ENCODE data around the gene TERF2IP.

TERF2IP gene

DNA sequence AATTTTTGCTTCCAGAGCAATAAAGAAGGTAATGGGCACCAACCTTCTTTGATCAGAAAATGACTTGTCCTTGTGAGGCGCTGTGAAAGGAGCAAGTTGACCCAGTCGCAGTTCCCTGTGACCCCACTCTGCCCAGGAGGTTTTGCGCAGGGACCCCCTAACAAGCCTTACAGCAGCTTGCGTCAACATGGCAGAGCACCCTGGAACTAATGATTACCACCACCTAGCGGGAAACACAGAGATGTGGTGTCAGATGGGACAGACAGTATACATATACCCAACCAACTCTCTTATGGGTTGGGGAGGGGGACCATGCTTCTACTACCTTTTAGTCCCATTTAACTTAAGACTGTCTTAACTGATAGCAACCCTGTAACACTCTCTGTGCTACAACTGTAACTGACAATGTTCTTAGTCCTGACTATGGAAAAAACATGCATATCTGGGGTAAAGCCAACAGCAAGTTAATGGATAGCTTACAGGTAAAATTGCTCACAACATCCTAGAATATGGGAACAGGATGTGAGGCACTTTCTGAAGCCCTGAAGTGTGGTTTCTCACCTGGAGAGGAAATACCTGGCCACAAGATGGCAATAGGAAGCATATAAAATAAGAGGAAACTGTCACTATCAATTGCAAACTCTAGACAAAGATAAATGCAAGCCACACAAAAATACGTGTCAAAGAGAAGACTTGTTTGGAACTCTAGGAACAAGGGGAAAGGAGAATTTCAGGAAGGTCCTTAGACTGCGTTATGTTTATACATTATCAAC lies 3.1 kb upstream of the TERF2IP start:
- DNase-seq, result no peak

DNA sequence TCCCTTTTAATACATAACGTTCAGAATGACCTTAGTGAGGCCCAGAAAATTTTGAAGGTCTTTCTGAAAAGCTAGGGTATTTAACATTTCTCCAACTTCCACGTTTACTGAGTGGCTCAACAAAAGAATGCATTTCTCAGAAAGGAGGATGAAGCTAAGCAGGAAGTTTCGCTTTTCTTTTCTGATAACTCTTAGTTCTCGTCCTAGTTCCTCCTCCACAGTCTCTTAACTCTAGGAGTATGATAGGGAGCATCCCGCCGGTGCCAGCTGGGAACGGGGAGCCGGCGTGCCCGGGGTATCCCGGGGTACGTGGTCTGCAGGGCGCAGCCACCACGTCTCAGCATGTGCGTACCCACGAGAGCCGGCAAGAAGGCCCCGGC lies 471 bp upstream of the TERF2IP start:
- DNase-seq, result no peak

DNA sequence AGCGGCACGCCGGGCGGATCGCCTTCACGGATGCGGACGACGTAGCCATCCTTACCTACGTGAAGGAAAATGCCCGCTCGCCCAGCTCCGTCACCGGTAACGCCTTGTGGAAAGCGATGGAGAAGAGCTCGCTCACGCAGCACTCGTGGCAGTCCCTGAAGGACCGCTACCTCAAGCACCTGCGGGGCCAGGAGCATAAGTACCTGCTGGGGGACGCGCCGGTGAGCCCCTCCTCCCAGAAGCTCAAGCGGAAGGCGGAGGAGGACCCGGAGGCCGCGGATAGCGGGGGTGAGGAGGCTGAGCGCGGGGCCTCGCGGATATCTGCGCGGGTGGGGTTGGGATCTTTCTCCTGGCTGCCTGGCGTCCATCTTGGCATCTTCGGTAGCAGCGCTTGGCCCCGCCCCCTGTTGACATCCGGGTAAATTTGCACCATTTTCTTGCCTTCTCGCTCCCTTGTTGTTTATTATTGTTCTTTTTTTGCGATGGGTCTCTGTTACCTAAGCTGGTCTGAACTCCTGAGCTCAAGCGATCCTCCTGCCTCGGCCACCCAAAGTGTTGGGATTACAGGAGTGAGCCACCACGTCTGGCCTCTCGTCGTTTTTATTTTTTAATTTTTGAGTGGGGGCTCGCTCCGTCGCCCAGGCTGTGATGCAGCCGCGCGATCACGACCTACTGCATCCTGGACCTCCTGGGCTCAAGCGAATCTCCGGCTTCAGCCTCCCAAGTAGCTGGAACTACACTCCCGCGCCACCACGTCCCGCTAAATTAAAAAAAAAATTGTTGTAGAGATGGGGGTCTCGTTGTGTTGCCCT lies 898 bp downstream of the TERF2IP start:
- DNase-seq, result peak; percentile 92

DNA sequence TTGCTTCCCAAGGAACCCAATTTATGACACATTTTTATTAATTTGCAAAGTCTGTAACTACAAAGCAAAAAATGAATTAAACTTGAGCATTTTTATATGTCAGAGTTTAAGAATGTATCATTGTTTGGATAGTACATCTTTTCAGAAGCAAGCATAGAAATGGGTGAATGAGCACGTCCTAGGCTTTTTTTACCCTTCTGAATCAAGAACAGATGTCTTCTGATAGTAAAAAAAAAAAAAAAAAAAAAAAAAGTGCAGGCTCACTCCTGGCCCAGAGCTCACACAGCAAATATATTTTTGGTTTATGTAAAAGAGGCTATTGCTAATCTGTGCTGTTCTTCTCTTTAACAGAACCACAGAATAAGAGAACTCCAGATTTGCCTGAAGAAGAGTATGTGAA lies 6.3 kb downstream of the TERF2IP start:
- no peak for DNase-seq

DNA sequence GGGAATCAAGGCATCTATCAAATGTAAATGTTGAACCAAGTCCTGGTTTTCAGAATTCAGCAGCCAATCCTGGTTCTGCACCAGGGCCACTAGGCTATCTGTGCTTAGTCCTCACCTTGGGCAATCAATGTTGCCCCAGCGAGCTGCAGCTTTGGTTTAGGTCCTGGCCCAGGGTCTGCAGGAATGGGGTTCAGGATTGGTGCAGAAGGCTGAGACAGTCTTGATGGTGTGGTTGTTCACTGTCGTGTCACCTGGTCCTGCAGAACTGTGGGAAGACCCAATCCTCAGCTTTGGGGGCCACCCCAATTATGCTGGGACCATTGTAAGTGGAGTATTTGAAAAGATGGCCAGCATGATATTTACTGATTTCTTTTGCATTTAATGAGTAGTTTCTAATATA lies 10.6 kb downstream of the TERF2IP start:
- no peak for DNase-seq

DNA sequence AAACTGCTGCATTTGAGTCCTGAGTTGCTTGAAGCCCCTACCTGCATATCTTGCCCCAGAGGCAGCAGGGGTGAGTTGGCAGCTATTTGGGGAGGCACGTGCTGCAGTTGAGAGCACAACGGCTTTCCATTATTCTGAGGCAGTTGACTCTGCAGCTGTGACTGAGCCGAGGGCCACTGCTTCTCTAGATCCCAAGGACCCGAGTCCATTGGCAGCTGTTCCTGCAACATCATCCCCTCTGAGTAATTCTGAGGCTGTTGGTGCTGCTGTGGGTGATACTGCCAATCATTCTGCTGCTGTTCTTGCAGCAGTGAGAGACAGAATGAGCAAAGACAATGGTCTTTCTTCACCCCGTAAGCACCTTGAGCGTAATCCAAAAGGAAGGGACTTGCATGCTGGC lies 12.7 kb downstream of the TERF2IP start:
- no peak for DNase-seq

DNA sequence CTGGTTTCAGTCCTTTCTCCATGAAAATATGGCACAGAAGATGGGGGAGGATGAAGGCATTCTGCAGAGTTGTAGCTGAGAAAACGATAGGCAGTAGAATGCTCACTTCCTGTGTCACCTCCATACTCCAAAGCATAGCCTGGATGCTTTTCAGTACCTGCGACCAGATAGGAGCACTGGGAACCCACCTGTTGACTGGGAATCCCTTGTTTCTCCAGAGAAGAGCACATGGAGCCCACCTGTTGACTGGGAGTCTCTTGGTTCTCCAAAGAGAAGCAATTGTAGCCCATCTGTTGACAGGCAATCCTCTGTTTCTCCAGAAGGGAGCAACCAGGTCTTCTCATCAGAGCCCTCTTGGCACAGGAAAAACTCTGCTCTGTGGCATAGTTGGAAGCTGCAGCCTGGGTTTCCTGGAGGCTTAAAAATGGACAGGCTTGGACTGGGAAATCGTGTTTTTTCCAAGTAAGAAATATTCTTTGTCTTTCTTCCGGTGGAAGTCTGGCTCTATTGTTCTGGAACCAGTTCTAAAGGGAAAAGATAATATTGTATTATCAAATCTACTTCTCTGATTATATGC lies 13.2 kb downstream of the TERF2IP start:
- DNase-seq, result no peak

DNA sequence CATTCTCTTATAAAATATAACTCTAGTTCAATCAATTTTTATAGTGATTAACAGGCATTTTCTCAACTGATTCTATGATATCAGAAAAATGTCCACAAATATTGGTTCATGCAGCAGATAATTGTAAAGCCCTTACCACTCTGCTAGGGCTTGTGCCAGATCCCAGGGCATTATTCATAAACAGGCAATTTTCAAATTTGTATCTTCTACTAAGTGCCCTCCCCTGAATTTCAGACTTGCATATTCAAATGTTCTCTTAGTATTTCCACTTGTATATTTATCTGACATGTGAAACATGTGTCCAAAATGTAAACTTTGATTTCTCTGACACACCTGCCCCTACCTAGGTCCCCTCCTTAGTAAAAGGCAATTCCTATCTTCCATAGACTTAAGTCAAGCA lies 19.9 kb downstream of the TERF2IP start:
- no peak for DNase-seq

DNA sequence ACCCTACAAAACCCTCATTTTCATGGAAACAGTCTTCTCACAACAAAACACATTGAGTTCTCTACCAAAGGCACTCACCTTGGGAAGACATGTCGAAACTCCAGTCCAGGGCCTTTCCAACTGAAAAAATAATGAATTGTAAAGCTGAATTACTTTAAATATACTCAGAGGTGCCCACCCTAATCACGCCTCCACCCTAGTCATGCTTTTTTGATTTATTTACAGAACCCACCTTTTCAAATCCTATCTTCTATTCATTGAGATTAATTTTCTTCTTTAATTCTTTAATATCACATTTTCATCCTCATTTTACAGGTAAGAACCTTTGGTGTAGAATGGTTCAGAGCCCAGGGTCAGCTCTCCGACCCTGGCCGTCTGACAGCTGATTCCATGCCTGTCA lies 29.3 kb downstream of the TERF2IP start, which contains the start of gene CPHXL2:
Gene CPHXL2, minus strand, starts transcription at position 101 of the 400 bp plus-strand sequence. Its CDS starts 10 bp downstream, at position 91.
- DNase-seq, result no peak

DNA sequence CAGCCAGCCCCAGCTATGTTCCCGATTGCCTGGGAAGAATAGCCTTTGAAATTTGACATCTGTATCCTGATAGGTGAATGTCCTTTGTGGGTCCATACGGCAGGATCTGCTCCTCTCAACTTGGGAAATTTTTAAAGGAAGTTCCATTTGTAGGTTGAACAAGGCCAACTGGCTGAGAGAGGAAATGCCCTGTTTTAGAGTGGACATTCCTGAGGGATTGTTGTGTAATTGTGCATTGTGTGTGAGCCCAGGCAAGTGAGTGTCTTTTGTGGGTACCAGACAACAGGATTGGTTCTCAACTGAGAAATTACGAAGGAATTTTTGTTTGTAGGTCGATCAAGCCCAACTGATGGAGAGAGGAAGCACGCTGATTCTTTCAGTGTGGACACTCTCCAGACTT lies 31.8 kb downstream of the TERF2IP start:
- DNase-seq, result no peak

DNA sequence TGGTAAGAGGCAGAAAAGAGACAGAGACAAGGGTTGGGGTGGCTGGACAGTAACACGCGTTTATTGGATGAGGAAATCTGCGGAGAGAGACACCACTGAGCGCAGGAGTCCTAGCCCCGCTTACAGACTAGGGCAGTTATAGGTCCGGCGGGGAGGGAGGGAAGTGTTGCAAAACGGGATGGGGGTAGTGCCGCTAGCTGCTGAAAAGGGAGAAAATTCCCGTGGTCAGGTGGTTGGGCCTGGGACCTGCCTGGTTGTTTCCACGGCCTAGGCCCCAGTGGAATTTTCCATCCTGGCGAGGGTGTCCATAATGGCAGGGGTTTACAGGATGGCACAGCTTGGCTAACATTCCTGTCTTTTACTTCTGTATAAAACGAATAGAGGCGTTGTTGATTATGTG lies 34.7 kb downstream of the TERF2IP start:
- no peak for DNase-seq

DNA sequence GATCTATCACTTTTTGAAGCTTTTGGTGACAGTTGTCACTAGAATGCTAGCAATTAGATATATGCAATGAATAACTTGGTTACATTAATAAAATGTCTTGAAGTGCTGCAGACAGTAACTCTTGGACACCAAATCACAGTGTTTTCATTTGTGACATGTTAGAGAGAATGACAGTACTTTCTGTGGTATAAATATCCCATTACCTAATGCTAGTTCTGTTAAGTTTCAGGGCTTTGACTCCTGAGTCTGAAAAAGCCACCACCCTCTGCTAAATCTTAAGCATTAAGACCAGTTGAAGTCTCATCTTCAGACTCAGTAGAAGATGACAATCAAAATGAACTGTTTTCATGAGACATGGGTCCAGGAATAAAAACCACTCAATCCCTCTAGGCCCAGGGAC lies 39.8 kb downstream of the TERF2IP start:
- DNase-seq, result no peak

DNA sequence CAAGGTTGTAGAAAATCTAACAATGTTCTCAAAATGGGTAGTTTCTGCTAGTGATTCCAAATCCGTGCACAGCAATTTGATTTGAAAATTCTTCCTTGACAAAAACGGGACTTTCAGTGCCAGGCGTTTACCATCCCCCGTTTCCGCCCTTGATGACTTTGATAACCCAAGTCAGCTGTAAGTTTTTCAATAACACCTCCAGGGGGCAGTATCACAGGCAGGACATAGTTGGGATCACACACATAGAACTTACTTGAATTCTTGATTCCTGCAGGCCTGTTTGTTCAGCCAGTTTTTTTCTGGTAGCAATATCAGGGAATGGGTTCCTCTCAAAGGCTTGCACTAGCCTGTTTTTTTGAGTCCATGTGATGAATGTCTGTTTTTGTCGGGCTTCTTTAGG lies 48.1 kb downstream of the TERF2IP start:
- DNase-seq, result no peak

DNA sequence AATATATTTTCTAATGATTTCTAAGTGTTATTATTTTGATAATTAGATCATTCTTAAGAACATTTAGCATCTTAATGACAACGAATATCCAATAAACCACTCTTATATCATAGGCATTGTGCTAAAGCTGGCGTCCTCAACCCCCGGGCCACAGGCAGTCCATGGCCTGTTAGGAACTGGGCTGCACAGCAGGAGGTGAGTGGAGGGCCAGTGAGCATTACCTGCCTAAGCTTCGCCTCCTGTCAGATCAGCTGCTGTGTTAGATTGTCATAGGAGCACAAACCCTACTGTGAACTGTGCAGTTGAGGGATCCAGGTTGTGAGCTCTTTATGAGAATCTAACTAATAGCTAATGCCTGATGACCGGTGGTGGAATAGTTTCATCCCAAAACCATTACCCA lies 50.0 kb downstream of the TERF2IP start:
- no peak for DNase-seq

DNA sequence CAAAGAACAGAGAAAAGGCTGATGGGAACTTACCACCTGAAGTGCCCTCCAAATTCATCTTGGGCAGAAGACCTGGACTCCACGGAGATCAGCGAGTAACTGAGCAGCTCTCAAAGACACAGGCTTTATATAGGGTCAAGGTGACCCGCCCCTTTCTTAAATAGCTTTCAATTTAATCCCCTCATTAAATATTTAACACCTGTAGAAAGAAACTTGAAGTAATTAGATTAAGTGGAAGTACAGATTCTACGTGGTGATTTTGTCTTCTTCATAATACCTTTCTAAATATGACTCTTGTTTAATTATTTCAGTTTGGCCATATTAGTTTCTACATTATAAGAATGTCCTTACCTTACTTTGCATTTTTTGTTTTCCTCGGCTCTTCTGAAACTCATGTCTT lies 53.8 kb downstream of the TERF2IP start, which contains the start of gene DUXB:
Gene DUXB, minus strand, starts transcription at position 101 of the 400 bp plus-strand sequence. Its CDS starts 43 bp downstream, at position 58.
- DNase-seq, result no peak

DNA sequence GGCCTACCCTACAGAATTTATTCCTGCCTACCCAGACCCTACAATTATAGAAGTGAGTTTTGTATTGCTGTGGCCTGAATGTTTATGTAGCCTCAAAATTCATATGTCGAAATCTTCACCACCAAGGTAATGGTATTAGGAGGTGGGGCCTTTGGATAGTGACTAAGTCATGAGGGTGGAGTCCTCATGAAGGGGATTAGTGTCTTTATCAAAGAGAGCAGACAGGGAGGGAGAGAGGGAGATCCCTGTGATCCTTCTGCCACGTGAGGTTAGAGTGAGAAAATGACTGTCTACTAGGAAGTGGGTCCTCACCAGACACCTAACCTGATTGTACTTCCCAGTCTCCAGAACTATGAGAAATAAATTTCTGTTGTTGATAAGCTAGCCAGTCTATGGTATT lies 54.7 kb downstream of the TERF2IP start:
- no peak for DNase-seq

DNA sequence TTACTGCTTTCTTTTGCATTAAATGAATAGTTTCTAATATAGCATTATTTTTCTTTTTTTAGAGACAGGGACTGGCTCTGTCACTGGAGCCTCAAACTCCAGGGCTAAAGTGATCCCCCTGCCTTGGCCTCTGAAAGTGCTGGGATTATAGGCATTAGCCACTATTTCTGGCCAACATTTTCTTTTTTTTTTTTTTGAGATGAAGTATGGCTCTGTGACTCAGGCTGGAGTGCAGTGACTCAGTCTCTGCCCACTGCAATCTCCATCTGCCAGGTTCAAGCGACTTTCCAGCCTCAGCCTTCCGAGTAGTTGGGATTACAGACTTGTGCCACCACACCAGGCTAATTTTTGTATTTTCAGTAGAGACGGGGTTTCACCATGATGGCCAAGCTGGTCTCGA lies 55.7 kb downstream of the TERF2IP start:
- no peak for DNase-seq
